Pancreas (tissue), 10 donors: ENCODE measurements around the gene SAFB. TPM values are rescaled to one million over a fixed set of nuclear protein-coding genes. Genes with fewer than 3 reads are reported as not detected.
A peak's percentile ranks its signal among the peaks of the same experiment; 100 is the strongest.

Experiments used
- ATAC-seq, 4 donors: fragments of 200-7000 bp; cut with Tn5 transposase; one replicate each; pipeline versions ENCODE4 v1.8.0 to v1.9.1; 2020; ENCODE audit warnings: mild to moderate bottlenecking in 4 of 4, moderate library complexity in 4 of 4
- DNase-seq, 6 donors: peaks; one replicate each; pipeline ENCODE4 v3.0.0-alpha.2; 2020
- FAIRE-seq: peaks from 2 replicates; lab custom pipeline; 2012; peaks lifted over from hg19 to GRCh38; lab: Jason Lieb, UNC
- H3K27ac ChIP-seq, 4 donors: fragments of 200-600 bp; sonication (generic); 1 replicate in 3 of 4; 2 replicates in 1 of 4; pipeline versions ENCODE4 v1.5.0 to v1.8.0; 2020
- H3K27me3 ChIP-seq, 4 donors: fragments of 200-600 bp; one replicate each; pipeline ENCODE4 v1.8.0; 2021
- H3K36me3 ChIP-seq, 3 donors: fragments of 200-600 bp; sonication (generic) in 1 of 3; one replicate each; pipeline versions ENCODE4 v1.5.0 to v1.8.0; 2020 to 2021
- H3K4me1 ChIP-seq, 3 donors: fragments of 200-600 bp; one replicate each; pipeline ENCODE4 v1.8.0; 2021
- H3K4me3 ChIP-seq, 4 donors: fragments of 200-600 bp; sonication (generic) in 2 of 4; one replicate each; pipeline versions ENCODE4 v1.5.0 to v1.8.0; 2020 to 2021
- H3K9me3 ChIP-seq, 4 donors: fragments of 200-600 bp; one replicate each; pipeline ENCODE4 v1.8.0; 2021
- CTCF ChIP-seq, 4 donors: fragments of 200-600 bp; sonication (generic) in 3 of 4; IDR thresholded peaks; one replicate each; pipeline versions ENCODE4 v1.5.0 to v1.8.0; 2021; ENCODE audit warnings: antibody characterized with exemption in 4 of 4
- WGBS, 2 donors: extraction: QIAGEN DNeasy Blood & Tissue Kit; methylation state at CpG; one replicate each; pipeline ENCODE4 v1.1.7; 2013; 5-methylcytosine and 5-hydroxymethylcytosine counted together
- intact Hi-C, 3 donors: fragments of 100-400 bp; cut with DNase I; formaldehyde crosslinking; loops; one replicate each; pipeline versions ENCODE4 v1.11.1 to v1.14.2; 2022
- polyA plus RNA-seq, 2 donors: library from polyadenylated mRNA; stranded (reverse); fragments of 200-250 nt; gene quantifications; one replicate each; pipeline ENCODE4 v1.2.3, GENCODE V29; 2013
- total RNA-seq, 6 donors: library from RNA; stranded (reverse); fragmentation: NEBNext Ultra II Directional in 4 of 6; extraction: Animal tissue kit (Norgen Biotek cat#: 25700) in 4 of 6; gene quantifications; one replicate each; pipeline versions ENCODE4 v1.2.1 to v1.2.4, GENCODE V29; 2021 to 2023
- donor health status: healthy with polysubstance abuse.
- donor health status: DM: no; HTN: no; CAD: no; lungs with moderate emphysema.
- donor health status: DM: no; HTN: no; CAD: no.
- donor health status: control.
- donor health status: control.
- donor health status: Bipolar disorder and iron deficiency.
- donor health status: DM: yes; HTN: yes; CAD: no.
- donor health status: DM: no; HTN: no; CAD: no.
- donor health status: DM: no; HTN: no; CAD: no.
- donor health status: DM: yes; HTN: yes; CAD: no.

Gene SAFB
- total RNA-seq (10 to 100 TPM; 28.9 to 52.8 (median 41.1) TPM), polyA plus RNA-seq (10 to 100 TPM; 63.5 to 84.3 TPM)

GRCh38 chr19:5622465-5623396 lies at the start of gene SAFB, which contains the start of gene SAFB2:
SAFB (plus strand) TSS chr19:5623083; CDS start chr19:5623206, 123 bp downstream.
SAFB2 (minus strand) TSS chr19:5622776; CDS start chr19:5622715, 61 bp downstream.
- peak; percentile 91 to 96 (median 92) for ATAC-seq
- H3K9me3 ChIP-seq: no peaks in the 10 kb centered on the region
- WGBS, 2 donors: 0% methylated on average over 97 to 116 of the region's 116 CpGs
- H3K27ac ChIP-seq: peak within 1 kb of the TSS; percentile 86 to 94 (median 93)
- DNase-seq: peak; percentile 99 to 100 (median 100)
- TF ChIP-seq CTCF (IDR thresholded peaks at IDR 0.05): no peak
- peak within 1 kb of the TSS; percentile 96 to 99 (median 97) for H3K4me3 ChIP-seq
- H3K27me3 ChIP-seq: no peaks in the 10 kb centered on the region
- H3K36me3 ChIP-seq: peaks cover 3 to 20% (median 4%) of the 10 kb centered on the region in 3 donors
- peak; percentile 88 for FAIRE-seq
- intact Hi-C loops: no loop called here
- peaks cover 35 to 37% (median 37%) of the 10 kb centered on the region in 3 donors for H3K4me1 ChIP-seq

DNA sequence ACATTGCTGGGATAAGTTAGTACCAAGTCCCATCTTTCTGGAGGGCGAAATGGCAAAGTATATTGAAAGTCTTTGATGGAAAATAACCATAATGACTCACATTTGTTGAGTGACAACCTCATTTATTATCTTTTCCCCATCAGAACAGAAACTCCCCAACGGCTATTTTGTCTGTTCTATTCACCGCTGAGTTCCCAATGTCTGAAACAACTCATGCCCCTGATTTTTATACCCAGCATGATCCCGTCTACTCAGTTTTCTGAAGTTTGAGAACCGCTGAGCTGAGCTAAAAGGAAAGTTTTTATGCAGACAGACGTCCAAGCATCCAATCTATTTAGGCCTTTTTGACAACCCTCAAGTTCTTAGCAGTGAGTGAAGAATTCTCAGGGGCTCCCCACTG lies 47.3 kb upstream of the SAFB start:
- H3K4me1 ChIP-seq: no peaks in the 10 kb centered on the region
- no peak for ATAC-seq
- FAIRE-seq: no peak
- H3K36me3 ChIP-seq: no peaks in the 10 kb centered on the region
- no peak overlapping the region for H3K4me3 ChIP-seq
- H3K27me3 ChIP-seq: no peaks in the 10 kb centered on the region
- no peaks in the 10 kb centered on the region for H3K9me3 ChIP-seq
- TF ChIP-seq CTCF (IDR thresholded peaks at IDR 0.05): no peak
- no peak for DNase-seq
- H3K27ac ChIP-seq: no peak overlapping the region
- intact Hi-C loops: no loop called here
- WGBS, 2 donors: 86 to 90% methylated on average over 6 of the region's 6 CpGs

GRCh38 chr19:5578097-5578846 lies 44.6 kb upstream of the SAFB start:
- WGBS, 2 donors: 17 to 19% methylated on average over 28 of the region's 28 CpGs
- H3K27ac ChIP-seq: no peak overlapping the region
- no peaks in the 10 kb centered on the region for H3K27me3 ChIP-seq
- no peaks in the 10 kb centered on the region for H3K36me3 ChIP-seq
- intact Hi-C loops: no loop called here
- H3K9me3 ChIP-seq: no peaks in the 10 kb centered on the region
- H3K4me3 ChIP-seq: no peak overlapping the region
- ATAC-seq (peak; percentile 69 to 94 (median 88)), FAIRE-seq (no peak), DNase-seq (peak in 4 of 6 donors; percentile 69 to 93 (median 80))
- H3K4me1 ChIP-seq: no peaks in the 10 kb centered on the region
- peak; percentile 94 to 99 (median 98) for TF ChIP-seq CTCF (IDR thresholded peaks at IDR 0.05)

DNA sequence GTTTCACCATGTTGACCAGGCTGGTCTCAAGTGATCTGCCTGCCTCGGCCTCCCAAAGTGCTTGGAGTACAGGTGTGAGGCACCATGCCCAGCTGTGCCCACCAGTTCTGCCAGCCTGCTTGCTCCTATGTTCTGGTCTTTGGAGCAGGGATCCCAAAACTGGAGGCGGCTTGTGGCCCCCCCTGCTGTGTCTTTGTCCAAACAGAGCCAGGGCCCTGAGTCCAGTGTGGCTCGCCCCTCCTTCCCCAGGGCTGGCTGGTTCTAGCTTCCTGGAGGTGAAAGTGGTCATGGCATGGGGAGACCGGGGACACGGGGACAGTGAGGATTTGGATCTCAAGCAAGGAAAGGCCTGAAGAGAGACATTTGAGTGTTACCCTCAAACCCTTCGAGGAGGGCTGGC lies 43.6 kb upstream of the SAFB start:
- DNase-seq (no peak), FAIRE-seq (no peak), ATAC-seq (no peak)
- Histone ChIP-seq H3K4me1 (no peaks in the 10 kb centered on the region), H3K36me3 (no peaks in the 10 kb centered on the region), H3K4me3 (no peak overlapping the region), H3K27me3 (no peaks in the 10 kb centered on the region), H3K9me3 (no peaks in the 10 kb centered on the region), H3K27ac (no peak overlapping the region)
- 84 to 92% methylated on average over 6 of the region's 6 CpGs for WGBS, 2 donors
- intact Hi-C loops: no loop called here
- no peak for TF ChIP-seq CTCF (IDR thresholded peaks at IDR 0.05)
